Activated naive CD4-positive, alpha-beta T cell treated with anti-CD3 and anti-CD28 coated beads for 36 hours (primary cell): ENCODE data around the gene GPR78. TPM values are rescaled to one million over a fixed set of nuclear protein-coding genes. Genes with fewer than 3 reads are reported as not detected.
"Not testable (repeated sequence)": the region's sequence is repeated elsewhere in the genome, so short reads cannot be mapped to it uniquely, and the experiment has no call there.

Source experiments
- CTCF ChIA-PET: fragments of 350-600 bp; sonication (Branson Sonifier 250); formaldehyde crosslinking; loops from one replicate; lab custom pipeline; 2021; ENCODE audit warnings: antibody characterized with exemption; lab: Charles Lee
- DNase-seq: peaks from one replicate; pipeline ENCODE4 v3.0.0-alpha.2; 2020
- H3K27ac Mint-ChIP-seq: one replicate; pipeline ENCODE4 v1.8.0; 2021; ENCODE audit warnings: mild to moderate bottlenecking, mixed read lengths
- H3K27me3 Mint-ChIP-seq: one replicate; pipeline ENCODE4 v1.8.0; 2021; ENCODE audit warnings: low read depth, mixed read lengths
- H3K36me3 Mint-ChIP-seq: one replicate; pipeline ENCODE4 v1.8.0; 2021; ENCODE audit warnings: low read depth, mixed read lengths
- H3K4me1 Mint-ChIP-seq: one replicate; pipeline ENCODE4 v1.8.0; 2021; ENCODE audit warnings: low read depth, mixed read lengths
- H3K4me3 Mint-ChIP-seq: one replicate; pipeline ENCODE4 v1.8.0; 2021; ENCODE audit warnings: mild to moderate bottlenecking, moderate library complexity, mixed read lengths
- H3K9me3 Mint-ChIP-seq: one replicate; pipeline ENCODE4 v1.8.0; 2021; ENCODE audit warnings: mixed read lengths
- intact Hi-C: fragments of 100-400 bp; cut with micrococcal nuclease; formaldehyde crosslinking; loops from one replicate; pipeline ENCODE4 v1.15.1; 2023
- total RNA-seq, 2 experiments: library from RNA; stranded (reverse); gene quantifications; one replicate each; pipeline ENCODE4 v1.2.3, GENCODE V29; 2021

The GPR78 gene
- total RNA-seq, 2 experiments from 2014 or later: not detected

- H3K27me3 Mint-ChIP-seq: peaks cover 15% of the 10 kb centered on the region
- H3K9me3 Mint-ChIP-seq, H3K27ac Mint-ChIP-seq, DNase-seq, H3K36me3 Mint-ChIP-seq, H3K4me3 Mint-ChIP-seq, H3K4me1 Mint-ChIP-seq, CTCF ChIA-PET, intact Hi-C loops: not testable (repeated sequence)
Observed at GRCh38 chr4:8576591-8576990, 3.6 kb upstream of the GPR78 start.

GRCh38 chr4:8577046-8577445 lies 3.1 kb upstream of the GPR78 start:
- CTCF ChIA-PET: interaction anchor here (0.7 kb wide), 1 partner anchor 275 kb away, joined by 3 read pairs; no protein-coding TSS in a partner anchor
- H3K27ac Mint-ChIP-seq: no peak overlapping the region
- no peaks in the 10 kb centered on the region for H3K4me1 Mint-ChIP-seq
- no peak for DNase-seq
- no peaks in the 10 kb centered on the region for H3K36me3 Mint-ChIP-seq
- intact Hi-C loops: no loop called here
- H3K4me3 Mint-ChIP-seq: no peak overlapping the region
- H3K27me3 Mint-ChIP-seq: peaks cover 17% of the 10 kb centered on the region
- no peaks in the 10 kb centered on the region for H3K9me3 Mint-ChIP-seq

GRCh38 chr4:8577972-8578371 lies 2.2 kb upstream of the GPR78 start:
- DNase-seq: no peak
- H3K4me3 Mint-ChIP-seq: no peak overlapping the region
- CTCF ChIA-PET: interaction anchor here (0.7 kb wide), 1 partner anchor 276 kb away, joined by 3 read pairs; no protein-coding TSS in a partner anchor
- no peaks in the 10 kb centered on the region for H3K9me3 Mint-ChIP-seq
- no peak overlapping the region for H3K27ac Mint-ChIP-seq
- H3K27me3 Mint-ChIP-seq: peaks cover 20% of the 10 kb centered on the region
- no peaks in the 10 kb centered on the region for H3K36me3 Mint-ChIP-seq
- H3K4me1 Mint-ChIP-seq: no peaks in the 10 kb centered on the region
- intact Hi-C loops: no loop called here

- Mint-ChIP-seq H3K4me3 (no peak overlapping the region), H3K27ac (no peak overlapping the region), H3K27me3 (peaks cover 20% of the 10 kb centered on the region), H3K36me3 (no peaks in the 10 kb centered on the region), H3K9me3 (no peaks in the 10 kb centered on the region), H3K4me1 (no peaks in the 10 kb centered on the region)
- no peak for DNase-seq
- CTCF ChIA-PET: no interaction called here
- intact Hi-C loops: no loop called here
Observed at GRCh38 chr4:8578717-8579116, 1.5 kb upstream of the GPR78 start.

- H3K27me3 Mint-ChIP-seq: peaks cover 24% of the 10 kb centered on the region
- no peaks in the 10 kb centered on the region for H3K4me1 Mint-ChIP-seq
- intact Hi-C loops: no loop called here
- H3K9me3 Mint-ChIP-seq: no peaks in the 10 kb centered on the region
- H3K36me3 Mint-ChIP-seq: no peaks in the 10 kb centered on the region
- no peak for DNase-seq
- H3K27ac Mint-ChIP-seq: no peak overlapping the region
- CTCF ChIA-PET: no interaction called here
- no peak overlapping the region for H3K4me3 Mint-ChIP-seq
Observed at GRCh38 chr4:8579526-8580320, 469 bp upstream of the GPR78 start.

- Mint-ChIP-seq H3K27me3 (peaks cover 24% of the 10 kb centered on the region), H3K9me3 (no peaks in the 10 kb centered on the region), H3K4me3 (no peak overlapping the region), H3K36me3 (no peaks in the 10 kb centered on the region), H3K27ac (no peak overlapping the region), H3K4me1 (no peaks in the 10 kb centered on the region)
- intact Hi-C loops: no loop called here
- no peak for DNase-seq
- CTCF ChIA-PET: no interaction called here
Observed at GRCh38 chr4:8581094-8581861, 1.1 kb downstream of the GPR78 start.

GRCh38 chr4:8582016-8582415 lies 1.8 kb downstream of the GPR78 start:
- intact Hi-C loops: no loop called here
- no peaks in the 10 kb centered on the region for H3K9me3 Mint-ChIP-seq
- CTCF ChIA-PET: interaction anchor here (1.1 kb wide), 1 partner anchor 13 kb away, joined by 3 read pairs; no protein-coding TSS in a partner anchor
- DNase-seq: no peak
- H3K27ac Mint-ChIP-seq: no peak overlapping the region
- no peaks in the 10 kb centered on the region for H3K4me1 Mint-ChIP-seq
- H3K4me3 Mint-ChIP-seq: no peak overlapping the region
- no peaks in the 10 kb centered on the region for H3K36me3 Mint-ChIP-seq
- peaks cover 22% of the 10 kb centered on the region for H3K27me3 Mint-ChIP-seq

- CTCF ChIA-PET: interaction anchor here (1.1 kb wide), 1 partner anchor 13 kb away, joined by 3 read pairs; no protein-coding TSS in a partner anchor
- Mint-ChIP-seq H3K27me3 (peaks cover 18% of the 10 kb centered on the region), H3K9me3 (no peaks in the 10 kb centered on the region), H3K4me1 (no peaks in the 10 kb centered on the region), H3K4me3 (no peak overlapping the region), H3K27ac (no peak overlapping the region), H3K36me3 (no peaks in the 10 kb centered on the region)
- no peak for DNase-seq
- intact Hi-C loops: no loop called here
Observed at GRCh38 chr4:8582436-8582835, 2.2 kb downstream of the GPR78 start.

GRCh38 chr4:8582941-8583654 lies 2.9 kb downstream of the GPR78 start:
- CTCF ChIA-PET: interaction anchor here (0.8 to 1.1 kb wide), 2 partner anchors 14 to 24 kb away, joined by 3 read pairs; no protein-coding TSS in a partner anchor
- intact Hi-C loops: no loop called here
- Mint-ChIP-seq H3K4me1 (no peaks in the 10 kb centered on the region), H3K36me3 (no peaks in the 10 kb centered on the region), H3K27me3 (peaks cover 15% of the 10 kb centered on the region), H3K27ac (no peak overlapping the region), H3K4me3 (no peak overlapping the region), H3K9me3 (no peaks in the 10 kb centered on the region)
- DNase-seq: no peak

GRCh38 chr4:8583655-8584025 lies 3.4 kb downstream of the GPR78 start:
- intact Hi-C loops: no loop called here
- no peaks in the 10 kb centered on the region for H3K36me3 Mint-ChIP-seq
- no peaks in the 10 kb centered on the region for H3K4me1 Mint-ChIP-seq
- no peak overlapping the region for H3K27ac Mint-ChIP-seq
- no peak overlapping the region for H3K4me3 Mint-ChIP-seq
- no peak for DNase-seq
- peaks cover 15% of the 10 kb centered on the region for H3K27me3 Mint-ChIP-seq
- CTCF ChIA-PET: interaction anchor here (0.8 kb wide), 1 partner anchor 24 kb away, joined by 3 read pairs; no protein-coding TSS in a partner anchor
- H3K9me3 Mint-ChIP-seq: no peaks in the 10 kb centered on the region

GRCh38 chr4:8585186-8585585 lies 5.0 kb downstream of the GPR78 start:
- Mint-ChIP-seq H3K4me3 (no peak overlapping the region), H3K27me3 (peaks cover 9% of the 10 kb centered on the region), H3K27ac (no peak overlapping the region), H3K9me3 (no peaks in the 10 kb centered on the region), H3K36me3 (no peaks in the 10 kb centered on the region), H3K4me1 (no peaks in the 10 kb centered on the region)
- DNase-seq: no peak
- intact Hi-C loops: no loop called here
- CTCF ChIA-PET: no interaction called here

GRCh38 chr4:8585721-8586212 lies 5.6 kb downstream of the GPR78 start:
- Mint-ChIP-seq H3K36me3 (no peaks in the 10 kb centered on the region), H3K9me3 (no peaks in the 10 kb centered on the region), H3K4me3 (no peak overlapping the region), H3K27ac (no peak overlapping the region), H3K4me1 (no peaks in the 10 kb centered on the region), H3K27me3 (peaks cover 9% of the 10 kb centered on the region)
- intact Hi-C loops: no loop called here
- CTCF ChIA-PET: no interaction called here
- DNase-seq: no peak
